ENCODE results near the gene CFAP99.

DNA sequence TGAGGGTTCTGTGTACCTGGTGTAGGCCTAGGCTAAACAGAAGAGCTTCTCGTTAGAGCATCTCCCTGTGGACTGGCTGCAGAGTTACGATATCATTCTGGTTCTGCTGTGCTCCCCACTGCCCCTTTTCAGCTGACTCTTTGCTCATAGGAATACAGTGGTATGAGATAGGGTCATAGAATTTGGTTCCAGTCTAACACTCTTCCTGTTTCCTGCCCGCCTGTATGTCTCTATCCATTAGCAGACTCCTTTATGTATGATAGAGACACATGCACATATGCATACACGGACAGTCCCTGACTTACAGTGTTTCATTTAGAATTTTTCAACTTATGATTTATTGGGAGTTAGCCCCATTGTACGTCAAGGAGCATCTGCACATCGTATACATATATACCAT, 65.4 kb downstream of the CFAP99 start:
- TF ChIP-seq TCF4 (CRISPR knock-in tag; IDR thresholded peaks at IDR 0.05; ENCODE audit: borderline replicate concordance) (no peak), OSR1 (CRISPR knock-in tag; IDR thresholded peaks at IDR 0.05) (no peak), ZFP30 (CRISPR knock-in tag; IDR thresholded peaks at IDR 0.05) (no peak), CSDC2 (CRISPR knock-in tag; IDR thresholded peaks at IDR 0.05) (no peak), TOX (CRISPR knock-in tag; IDR thresholded peaks at IDR 0.05; ENCODE audit: borderline replicate concordance) (no peak), ZFP3 (CRISPR knock-in tag; IDR thresholded peaks at IDR 0.05) (no peak), ZNF70 (CRISPR knock-in tag; IDR thresholded peaks at IDR 0.05) (no peak), BACH2 (CRISPR knock-in tag; IDR thresholded peaks at IDR 0.05; ENCODE audit: borderline replicate concordance) (no peak), ARNTL (CRISPR knock-in tag; IDR thresholded peaks at IDR 0.05; ENCODE audit: borderline replicate concordance, low read depth) (no peak)
- TF ChIP-seq, protein P1, sequence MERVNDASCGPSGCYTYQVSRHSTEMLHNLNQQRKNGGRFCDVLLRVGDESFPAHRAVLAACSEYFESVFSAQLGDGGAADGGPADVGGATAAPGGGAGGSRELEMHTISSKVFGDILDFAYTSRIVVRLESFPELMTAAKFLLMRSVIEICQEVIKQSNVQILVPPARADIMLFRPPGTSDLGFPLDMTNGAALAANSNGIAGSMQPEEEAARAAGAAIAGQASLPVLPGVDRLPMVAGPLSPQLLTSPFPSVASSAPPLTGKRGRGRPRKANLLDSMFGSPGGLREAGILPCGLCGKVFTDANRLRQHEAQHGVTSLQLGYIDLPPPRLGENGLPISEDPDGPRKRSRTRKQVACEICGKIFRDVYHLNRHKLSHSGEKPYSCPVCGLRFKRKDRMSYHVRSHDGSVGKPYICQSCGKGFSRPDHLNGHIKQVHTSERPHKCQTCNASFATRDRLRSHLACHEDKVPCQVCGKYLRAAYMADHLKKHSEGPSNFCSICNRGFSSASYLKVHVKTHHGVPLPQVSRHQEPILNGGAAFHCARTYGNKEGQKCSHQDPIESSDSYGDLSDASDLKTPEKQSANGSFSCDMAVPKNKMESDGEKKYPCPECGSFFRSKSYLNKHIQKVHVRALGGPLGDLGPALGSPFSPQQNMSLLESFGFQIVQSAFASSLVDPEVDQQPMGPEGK (CRISPR knock-in tag; IDR thresholded peaks at IDR 0.05; ENCODE audit: borderline replicate concordance): no peak
- TF ChIP-seq, protein P2, sequence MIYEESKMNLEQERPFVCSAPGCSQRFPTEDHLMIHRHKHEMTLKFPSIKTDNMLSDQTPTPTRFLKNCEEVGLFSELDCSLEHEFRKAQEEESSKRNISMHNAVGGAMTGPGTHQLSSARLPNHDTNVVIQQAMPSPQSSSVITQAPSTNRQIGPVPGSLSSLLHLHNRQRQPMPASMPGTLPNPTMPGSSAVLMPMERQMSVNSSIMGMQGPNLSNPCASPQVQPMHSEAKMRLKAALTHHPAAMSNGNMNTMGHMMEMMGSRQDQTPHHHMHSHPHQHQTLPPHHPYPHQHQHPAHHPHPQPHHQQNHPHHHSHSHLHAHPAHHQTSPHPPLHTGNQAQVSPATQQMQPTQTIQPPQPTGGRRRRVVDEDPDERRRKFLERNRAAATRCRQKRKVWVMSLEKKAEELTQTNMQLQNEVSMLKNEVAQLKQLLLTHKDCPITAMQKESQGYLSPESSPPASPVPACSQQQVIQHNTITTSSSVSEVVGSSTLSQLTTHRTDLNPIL (CRISPR knock-in tag; IDR thresholded peaks at IDR 0.05; ENCODE audit: low read depth): no peak

All from SK-N-SH treated with all-trans-retinoic acid at 6 μM for 48 hours (cell line).